ENCODE results near the gene SNX1.
A peak's percentile ranks its signal among the peaks of the same experiment; 100 is the strongest.

The SNX1 gene

DNA sequence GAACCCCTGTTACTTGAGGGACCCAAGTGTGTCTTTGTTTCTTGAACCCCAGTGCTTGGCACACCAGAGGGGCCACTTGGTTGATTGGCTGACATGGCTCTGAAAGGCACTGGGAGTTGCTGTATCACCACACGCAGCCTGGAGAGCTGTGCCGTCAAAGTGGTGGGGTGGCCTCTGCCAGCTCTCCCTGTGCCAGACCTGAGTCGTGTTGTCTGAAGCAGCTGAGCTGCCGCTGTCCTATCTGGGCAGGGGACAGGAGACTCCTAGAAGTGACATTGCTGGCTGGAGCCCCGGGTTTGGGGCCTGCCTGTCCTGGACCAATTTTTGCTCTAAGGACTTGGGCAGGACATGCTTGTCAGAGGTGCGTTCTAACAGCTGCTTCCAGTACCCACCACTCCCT, 50.3 kb downstream of the SNX1 start:
- no peak overlapping the region for H3K4me3 ChIP-seq (replicated peaks in 1 of 2; ENCODE audit: low read depth in 2 of 2, low read length in 2 of 2)
- no peak for DNase-seq (ENCODE audit: low read depth in 2 of 2)
- TF ChIP-seq CTCF (IDR thresholded peaks at IDR 0.05; ENCODE audit: low read depth, low read length) = no peak

GRCh38 chr15:64146520-64146884, 50.7 kb downstream of the SNX1 start:
- no peak for DNase-seq (ENCODE audit: low read depth in 2 of 2)
- no peak overlapping the region for H3K4me3 ChIP-seq (replicated peaks in 1 of 2; ENCODE audit: low read depth in 2 of 2, low read length in 2 of 2)
- TF ChIP-seq CTCF (IDR thresholded peaks at IDR 0.05; ENCODE audit: low read depth, low read length) = no peak

- no peak for TF ChIP-seq CTCF (IDR thresholded peaks at IDR 0.05; ENCODE audit: low read depth, low read length)
- DNase-seq (ENCODE audit: low read depth in 2 of 2) = peak in 1 of 2 donors; percentile 46
- H3K4me3 ChIP-seq (replicated peaks in 1 of 2; ENCODE audit: low read depth in 2 of 2, low read length in 2 of 2) = no peak overlapping the region
These were observed 51.3 kb downstream of the SNX1 start for GRCh38 chr15:64146885-64147681.

DNA sequence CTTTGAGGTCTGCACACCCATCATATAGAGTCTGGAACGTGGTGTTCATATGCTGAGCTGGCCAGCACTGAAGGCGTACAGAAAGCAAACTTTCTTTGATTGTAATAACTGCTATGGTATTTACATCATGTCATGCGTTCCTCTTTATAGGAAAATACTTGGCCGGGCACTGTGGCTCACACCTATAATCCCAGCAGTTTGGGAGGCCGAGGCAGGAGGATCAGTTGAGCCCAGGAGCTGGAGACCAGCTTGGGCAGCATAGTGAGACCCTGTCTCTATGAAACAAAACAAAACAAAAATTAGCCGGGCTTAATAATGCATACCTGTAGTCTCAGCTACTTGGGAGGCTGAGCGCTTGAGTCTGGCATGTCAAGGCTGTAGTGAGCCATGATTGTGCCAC, 52.4 kb downstream of the SNX1 start:
- no peak for DNase-seq (ENCODE audit: low read depth in 2 of 2)
- no peak for TF ChIP-seq CTCF (IDR thresholded peaks at IDR 0.05; ENCODE audit: low read depth, low read length)
- no peak overlapping the region for H3K4me3 ChIP-seq (replicated peaks in 1 of 2; ENCODE audit: low read depth in 2 of 2, low read length in 2 of 2)

DNA sequence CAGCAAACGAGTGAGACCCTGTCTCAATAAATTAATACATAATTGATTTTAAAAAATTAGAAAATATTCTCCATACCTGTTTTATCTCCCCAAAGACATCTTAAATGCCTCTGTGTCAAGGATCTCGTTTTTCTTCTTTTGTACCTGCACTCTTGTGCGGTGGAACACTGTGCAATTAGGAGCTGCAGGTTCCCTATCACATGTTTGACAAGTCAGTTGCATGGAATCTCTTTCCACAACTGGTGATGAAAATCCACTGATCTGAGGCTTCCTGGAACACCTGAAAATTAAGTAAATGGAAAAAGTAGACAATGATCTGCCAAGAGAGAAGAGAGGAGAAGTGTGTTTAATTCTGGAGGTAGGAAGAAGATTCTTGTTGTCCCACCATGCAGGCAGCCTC, 52.8 kb downstream of the SNX1 start:
- no peak overlapping the region for H3K4me3 ChIP-seq (replicated peaks in 1 of 2; ENCODE audit: low read depth in 2 of 2, low read length in 2 of 2)
- TF ChIP-seq CTCF (IDR thresholded peaks at IDR 0.05; ENCODE audit: low read depth, low read length) = no peak
- DNase-seq (ENCODE audit: low read depth in 2 of 2) = no peak

GRCh38 chr15:64149424-64149823, 53.6 kb downstream of the SNX1 start:
- DNase-seq (ENCODE audit: low read depth in 2 of 2) = peak in 1 of 2 donors; percentile 48
- H3K4me3 ChIP-seq (replicated peaks in 1 of 2; ENCODE audit: low read depth in 2 of 2, low read length in 2 of 2) = no peak overlapping the region
- TF ChIP-seq CTCF (IDR thresholded peaks at IDR 0.05; ENCODE audit: low read depth, low read length) = peak; percentile 25

All from cardiac fibroblast (primary cell).